ENCODE measurements around the gene G6PC1. TPM values are rescaled to one million over a fixed set of nuclear protein-coding genes. Genes with fewer than 3 reads are reported as not detected.
"Not testable (repeated sequence)": the region's sequence is repeated elsewhere in the genome, so short reads cannot be mapped to it uniquely, and the experiment has no call there.

G6PC1 gene
- total RNA-seq, 1 experiment from 2014 or later = not detected

DNA sequence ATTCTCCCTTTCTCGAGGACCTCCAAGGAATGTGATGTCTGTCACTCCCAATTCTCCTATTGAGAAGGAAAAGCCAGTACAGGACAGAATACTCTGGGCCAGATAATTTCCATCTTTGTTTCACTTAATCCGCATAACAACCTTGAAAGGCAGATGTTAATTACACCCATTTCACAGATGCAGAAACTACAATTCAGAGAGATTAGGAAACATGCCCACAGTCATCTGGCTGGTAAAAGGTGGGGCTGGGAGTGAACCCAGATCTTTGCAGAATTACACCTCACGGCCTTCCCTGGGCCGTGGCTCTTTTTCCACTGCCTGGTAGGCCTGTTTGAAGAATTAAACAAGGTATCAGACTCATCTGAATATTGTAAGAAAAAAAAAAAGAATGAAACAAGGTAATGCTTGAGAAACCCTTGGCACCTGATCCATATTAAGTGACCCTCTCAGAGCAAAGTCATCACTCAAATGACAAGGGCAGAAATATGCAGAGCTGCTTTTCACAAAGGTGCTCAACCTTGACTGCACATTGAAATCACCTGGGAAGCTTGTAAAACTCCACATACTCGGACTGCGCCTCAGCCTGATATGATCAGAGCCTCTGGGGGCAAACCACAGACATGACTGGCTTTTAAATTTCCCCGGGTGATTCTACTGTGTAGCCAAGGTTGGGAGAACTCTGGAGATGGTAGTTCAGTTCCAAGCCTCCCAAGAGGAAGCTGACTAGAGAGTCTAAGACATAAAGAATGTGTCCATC, 16.6 kb upstream of the G6PC1 start:
- TF ChIP-seq AR (CRISPR knock-in tag; IDR thresholded peaks at IDR 0.05) = no peak
- no peak for TF ChIP-seq NR3C1 (CRISPR knock-in tag; conservative IDR thresholded peaks at IDR 0.05; ENCODE audit: low read depth)
- no peak for TF ChIP-seq FOXK1 (CRISPR knock-in tag; IDR thresholded peaks at IDR 0.05)
- no peak for TF ChIP-seq SOX15 (CRISPR knock-in tag; IDR thresholded peaks at IDR 0.05)
- Mint-ChIP-seq H3K27ac (no peak overlapping the region), H3K4me1 (peaks cover 9% of the 10 kb centered on the region), H3K36me3 (no peaks in the 10 kb centered on the region), H3K27me3 (ENCODE audit: low read depth) (peaks cover 7% of the 10 kb centered on the region), H3K9me3 (no peaks in the 10 kb centered on the region), H3K4me3 (no peak overlapping the region)
- DNase-seq (ENCODE audit: low spot score) (no peak), ATAC-seq (no peak)
- CTCF ChIA-PET = interaction anchor here (2.0 to 2.8 kb wide), 2 partner anchors 45 to 60 kb away, joined by 6 to 9 read pairs; partner anchors contain the start of gene BECN1
- POLR2A ChIA-PET = no interaction called here

- DNase-seq (ENCODE audit: low spot score); H3K4me3 Mint-ChIP-seq; H3K4me1 Mint-ChIP-seq; ATAC-seq; H3K27ac Mint-ChIP-seq; H3K36me3 Mint-ChIP-seq; CTCF ChIA-PET; H3K9me3 Mint-ChIP-seq; H3K27me3 Mint-ChIP-seq (ENCODE audit: low read depth): not testable (repeated sequence)
- POLR2A ChIA-PET = interaction anchor here (0.6 kb wide), 1 partner anchor 22 kb away, joined by 3 read pairs; no protein-coding TSS in a partner anchor
Observed at GRCh38 chr17:42885806-42886205, 14.8 kb upstream of the G6PC1 start.

DNA sequence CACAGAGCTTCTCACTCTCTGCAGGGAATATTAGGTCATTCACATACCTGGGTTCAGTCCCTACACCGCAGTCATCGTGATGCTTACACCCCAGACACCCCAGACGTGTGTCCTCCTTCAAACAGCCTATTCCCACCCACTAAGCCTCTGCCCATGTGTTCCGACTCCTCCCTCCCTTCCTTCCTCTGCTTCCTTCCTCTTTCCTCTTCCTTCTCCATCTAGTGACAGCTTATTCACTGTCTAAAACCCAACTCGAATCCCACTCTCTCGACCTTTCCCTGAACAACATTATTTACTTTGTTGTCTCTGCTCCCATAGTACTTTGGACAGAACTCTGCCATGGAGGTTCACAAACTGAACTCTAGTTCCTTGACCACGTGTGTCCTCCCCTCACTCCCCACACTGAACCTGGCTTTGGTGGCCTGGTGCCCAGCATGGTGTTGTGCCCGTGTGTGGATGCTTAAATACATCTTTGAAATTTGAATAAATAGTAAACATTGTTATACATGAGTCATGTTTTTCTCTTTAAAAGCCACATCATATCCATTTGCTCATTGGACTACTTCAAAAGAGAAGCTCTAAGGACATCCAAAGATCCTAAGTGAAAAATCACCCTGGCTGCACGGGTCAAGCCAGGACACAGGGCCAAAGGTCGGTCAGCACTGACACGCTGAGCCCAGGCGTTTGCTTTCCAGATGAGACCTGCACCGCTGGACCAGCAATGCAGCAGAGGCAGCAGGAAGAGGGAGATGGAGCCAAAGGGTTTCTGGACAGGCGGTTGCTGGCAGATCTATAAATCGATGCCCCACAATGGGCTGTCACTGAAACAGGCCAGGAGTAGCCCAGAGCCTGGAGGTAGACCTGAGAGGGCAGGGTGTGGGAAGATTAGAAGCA, 14.1 kb upstream of the G6PC1 start:
- POLR2A ChIA-PET = no interaction called here
- DNase-seq (ENCODE audit: low spot score) = no peak
- CTCF ChIA-PET = interaction anchor here (1.3 kb wide), 1 partner anchor 51 kb away, joined by 3 read pairs; no protein-coding TSS in a partner anchor
- no peak overlapping the region for H3K4me3 Mint-ChIP-seq
- H3K36me3 Mint-ChIP-seq = no peaks in the 10 kb centered on the region
- H3K9me3 Mint-ChIP-seq = no peaks in the 10 kb centered on the region
- peaks cover 8% of the 10 kb centered on the region for H3K4me1 Mint-ChIP-seq
- H3K27me3 Mint-ChIP-seq (ENCODE audit: low read depth) = no peaks in the 10 kb centered on the region
- ATAC-seq = no peak
- H3K27ac Mint-ChIP-seq = no peak overlapping the region
- TF ChIP-seq, protein P1, sequence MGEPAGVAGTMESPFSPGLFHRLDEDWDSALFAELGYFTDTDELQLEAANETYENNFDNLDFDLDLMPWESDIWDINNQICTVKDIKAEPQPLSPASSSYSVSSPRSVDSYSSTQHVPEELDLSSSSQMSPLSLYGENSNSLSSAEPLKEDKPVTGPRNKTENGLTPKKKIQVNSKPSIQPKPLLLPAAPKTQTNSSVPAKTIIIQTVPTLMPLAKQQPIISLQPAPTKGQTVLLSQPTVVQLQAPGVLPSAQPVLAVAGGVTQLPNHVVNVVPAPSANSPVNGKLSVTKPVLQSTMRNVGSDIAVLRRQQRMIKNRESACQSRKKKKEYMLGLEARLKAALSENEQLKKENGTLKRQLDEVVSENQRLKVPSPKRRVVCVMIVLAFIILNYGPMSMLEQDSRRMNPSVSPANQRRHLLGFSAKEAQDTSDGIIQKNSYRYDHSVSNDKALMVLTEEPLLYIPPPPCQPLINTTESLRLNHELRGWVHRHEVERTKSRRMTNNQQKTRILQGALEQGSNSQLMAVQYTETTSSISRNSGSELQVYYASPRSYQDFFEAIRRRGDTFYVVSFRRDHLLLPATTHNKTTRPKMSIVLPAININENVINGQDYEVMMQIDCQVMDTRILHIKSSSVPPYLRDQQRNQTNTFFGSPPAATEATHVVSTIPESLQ (CRISPR knock-in tag; IDR thresholded peaks at IDR 0.05) = no peak
- no peak for TF ChIP-seq SP1 (CRISPR knock-in tag; conservative IDR thresholded peaks at IDR 0.05)
- TF ChIP-seq PREB (CRISPR knock-in tag; IDR thresholded peaks at IDR 0.05; ENCODE audit: borderline replicate concordance) = no peak
- no peak for TF ChIP-seq ZNF263 (CRISPR knock-in tag; IDR thresholded peaks at IDR 0.05; ENCODE audit: low read depth)
- no peak; the same call in 1 of the 2 replicates for TF ChIP-seq GABPB1 (CRISPR knock-in tag; IDR thresholded peaks at IDR 0.05)
- TF ChIP-seq, protein P2, sequence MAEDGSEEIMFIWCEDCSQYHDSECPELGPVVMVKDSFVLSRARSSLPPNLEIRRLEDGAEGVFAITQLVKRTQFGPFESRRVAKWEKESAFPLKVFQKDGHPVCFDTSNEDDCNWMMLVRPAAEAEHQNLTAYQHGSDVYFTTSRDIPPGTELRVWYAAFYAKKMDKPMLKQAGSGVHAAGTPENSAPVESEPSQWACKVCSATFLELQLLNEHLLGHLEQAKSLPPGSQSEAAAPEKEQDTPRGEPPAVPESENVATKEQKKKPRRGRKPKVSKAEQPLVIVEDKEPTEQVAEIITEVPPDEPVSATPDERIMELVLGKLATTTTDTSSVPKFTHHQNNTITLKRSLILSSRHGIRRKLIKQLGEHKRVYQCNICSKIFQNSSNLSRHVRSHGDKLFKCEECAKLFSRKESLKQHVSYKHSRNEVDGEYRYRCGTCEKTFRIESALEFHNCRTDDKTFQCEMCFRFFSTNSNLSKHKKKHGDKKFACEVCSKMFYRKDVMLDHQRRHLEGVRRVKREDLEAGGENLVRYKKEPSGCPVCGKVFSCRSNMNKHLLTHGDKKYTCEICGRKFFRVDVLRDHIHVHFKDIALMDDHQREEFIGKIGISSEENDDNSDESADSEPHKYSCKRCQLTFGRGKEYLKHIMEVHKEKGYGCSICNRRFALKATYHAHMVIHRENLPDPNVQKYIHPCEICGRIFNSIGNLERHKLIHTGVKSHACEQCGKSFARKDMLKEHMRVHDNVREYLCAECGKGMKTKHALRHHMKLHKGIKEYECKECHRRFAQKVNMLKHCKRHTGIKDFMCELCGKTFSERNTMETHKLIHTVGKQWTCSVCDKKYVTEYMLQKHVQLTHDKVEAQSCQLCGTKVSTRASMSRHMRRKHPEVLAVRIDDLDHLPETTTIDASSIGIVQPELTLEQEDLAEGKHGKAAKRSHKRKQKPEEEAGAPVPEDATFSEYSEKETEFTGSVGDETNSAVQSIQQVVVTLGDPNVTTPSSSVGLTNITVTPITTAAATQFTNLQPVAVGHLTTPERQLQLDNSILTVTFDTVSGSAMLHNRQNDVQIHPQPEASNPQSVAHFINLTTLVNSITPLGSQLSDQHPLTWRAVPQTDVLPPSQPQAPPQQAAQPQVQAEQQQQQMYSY (CRISPR knock-in tag; IDR thresholded peaks at IDR 0.05) = no peak
- TF ChIP-seq ZNF416 (CRISPR knock-in tag; IDR thresholded peaks at IDR 0.05) = no peak
- TF ChIP-seq ZNF232 (CRISPR knock-in tag; IDR thresholded peaks at IDR 0.05) = no peak
- no peak for TF ChIP-seq GRHL2 (CRISPR knock-in tag; IDR thresholded peaks at IDR 0.05; ENCODE audit: insufficient replicate concordance, severe bottlenecking)
- TF ChIP-seq ELF4 (CRISPR knock-in tag; IDR thresholded peaks at IDR 0.05; ENCODE audit: low read depth) = no peak
- TF ChIP-seq, protein P3, sequence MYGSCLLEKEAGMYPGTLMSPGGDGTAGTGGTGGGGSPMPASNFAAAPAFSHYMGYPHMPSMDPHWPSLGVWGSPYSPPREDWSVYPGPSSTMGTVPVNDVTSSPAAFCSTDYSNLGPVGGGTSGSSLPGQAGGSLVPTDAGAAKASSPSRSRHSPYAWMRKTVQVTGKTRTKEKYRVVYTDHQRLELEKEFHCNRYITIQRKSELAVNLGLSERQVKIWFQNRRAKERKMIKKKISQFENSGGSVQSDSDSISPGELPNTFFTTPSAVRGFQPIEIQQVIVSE (CRISPR knock-in tag; IDR thresholded peaks at IDR 0.05; ENCODE audit: borderline replicate concordance) = no peak
- TF ChIP-seq MLX (CRISPR knock-in tag; IDR thresholded peaks at IDR 0.05) = no peak
- TF ChIP-seq IRF2 (CRISPR knock-in tag; IDR thresholded peaks at IDR 0.05; ENCODE audit: borderline replicate concordance, low read depth) = no peak
